ENCODE results near the gene NLN. TPM values are rescaled to one million over a fixed set of nuclear protein-coding genes. Genes with fewer than 3 reads are reported as not detected.
A peak's percentile ranks its signal among the peaks of the same experiment; 100 is the strongest.

Gene NLN
- total and polyA plus RNA-seq, 2 of the 4 experiments (the other 2 are of a cell fraction): 19.1 to 37.1 TPM

GRCh38 chr5:65876970-65877369 lies 155.0 kb downstream of the NLN start:
- BruUV-seq (replicated peaks): no TSS peak
- peaks cover 2% of the 10 kb centered on the region; the same call in 1 of the 2 replicates for H3K4me1 ChIP-seq (ENCODE audit: control insufficient read depth, insufficient read depth, low read length)
- no peak overlapping the region for H3K4ac ChIP-seq (ENCODE audit: low read depth, low read length)
- no peak overlapping the region for H4K8ac ChIP-seq (ENCODE audit: low read depth in 2 of 2, low read length in 2 of 2)
- no peak overlapping the region for H4K91ac ChIP-seq (ENCODE audit: insufficient read depth, low read depth, low read length)
- H3K4me3 ChIP-seq (ENCODE audit: insufficient read depth, low read depth, low read length): no peak overlapping the region
- no peak overlapping the region for H2AFZ ChIP-seq (replicated peaks; ENCODE audit: low read length, poor library complexity)
- peaks cover 4% of the 10 kb centered on the region; the same call in 1 of the 2 replicates for H3K9me1 ChIP-seq (ENCODE audit: insufficient read depth, low read length)
- no CpG with 5 or more reads among the region's 4 CpGs for WGBS, 2 experiments (ENCODE audit: extremely low coverage in 2 of 2, insufficient read length in 1 of 2)
- TF ChIP-seq NFE2L2 (IDR thresholded peaks at IDR 0.05; ENCODE audit: low read depth, low read length) (no peak), MAFK (IDR thresholded peaks at IDR 0.05; ENCODE audit: low read depth, low read length) (no peak), MAZ (IDR thresholded peaks at IDR 0.05; ENCODE audit: borderline replicate concordance, low read depth, low read length) (no peak), RAD21 (IDR thresholded peaks at IDR 0.05; ENCODE audit: low read length) (no peak), USF2 (IDR thresholded peaks at IDR 0.05; ENCODE audit: low read depth, low read length) (no peak), CHD1 (IDR thresholded peaks at IDR 0.05; ENCODE audit: low read depth, low read length) (no peak), SMC3 (IDR thresholded peaks at IDR 0.05; ENCODE audit: low read depth, low read length) (no peak), MXI1 (IDR thresholded peaks at IDR 0.05; ENCODE audit: borderline replicate concordance, low read depth, low read length) (no peak), CEBPB (IDR thresholded peaks at IDR 0.05; ENCODE audit: low read depth, low read length) (no peak), POLR2A (IDR thresholded peaks at IDR 0.05; ENCODE audit: low read depth, low read length) (no peak), ELK1 (IDR thresholded peaks at IDR 0.05; ENCODE audit: borderline replicate concordance, low read depth, low read length) (no peak), FOS (IDR thresholded peaks at IDR 0.05; ENCODE audit: low read depth, low read length) (no peak), RFX5 (IDR thresholded peaks at IDR 0.05; ENCODE audit: low read depth, low read length) (no peak)
- dilution Hi-C loops (cut with HindIII; ENCODE audit: low sequenced_read_pairs, unreplicated experiment): no loop called here
- no peak overlapping the region for H2BK5ac ChIP-seq (ENCODE audit: low read depth, low read length, poor library complexity, severe bottlenecking)
- H3K23ac ChIP-seq (ENCODE audit: low read depth, low read length): no peak overlapping the region
- no peak overlapping the region for H3K27ac ChIP-seq (ENCODE audit: insufficient read depth, low read length)
- no peak overlapping the region for H3K4me2 ChIP-seq (ENCODE audit: low read depth, low read length)
- H2AK9ac ChIP-seq (replicated peaks; ENCODE audit: low read depth, low read length, poor library complexity): no peak overlapping the region
- no peak overlapping the region for H4K5ac ChIP-seq (ENCODE audit: low read depth, low read length)
- POLR2A ChIA-PET (ENCODE audit: unreplicated experiment): no interaction called here
- H3K56ac ChIP-seq (ENCODE audit: extremely low read depth, insufficient read depth, low read length): no peak overlapping the region
- peaks cover 0 to 3% of the 10 kb centered on the region in 2 experiments; a peak in 1 of 4 replicates for H3K79me1 ChIP-seq (ENCODE audit: low read depth in 1 of 2, low read length in 2 of 2)
- no peaks in the 10 kb centered on the region for H4K20me1 ChIP-seq (ENCODE audit: insufficient read depth, low read length)
- H3K27me3 ChIP-seq (ENCODE audit: control insufficient read depth, insufficient read depth, low read length): no peaks in the 10 kb centered on the region
- no peak for DNase-seq
- H2BK20ac ChIP-seq (ENCODE audit: low read depth, low read length): no peak overlapping the region; the same call in 1 of the 2 replicates
- peak overlapping the region; percentile 26; the same call in 1 of the 2 replicates for H2AK5ac ChIP-seq (ENCODE audit: low read depth, low read length)
- in situ Hi-C loops (cut with MboI; ENCODE audit: low sequenced_read_pairs): no loop called here
- H3K36me3 ChIP-seq (ENCODE audit: control insufficient read depth, insufficient read depth, low read length): no peaks in the 10 kb centered on the region
- CTCF ChIA-PET: no interaction called here
- H3K9me3 ChIP-seq (ENCODE audit: control insufficient read depth, insufficient read depth, low read length): peaks cover 7% of the 10 kb centered on the region; the same call in 1 of the 2 replicates
- no peak overlapping the region for H2BK120ac ChIP-seq (ENCODE audit: low read depth, low read length)
- ATAC-seq (ENCODE audit: low read depth): no peak
- no peak overlapping the region for H3K14ac ChIP-seq (replicated peaks; ENCODE audit: low read depth, low read length)
- H3K18ac ChIP-seq (ENCODE audit: low read depth, low read length): no peak overlapping the region
- H2BK15ac ChIP-seq (ENCODE audit: low read depth, low read length): no peak overlapping the region; the same call in 2 of the 3 replicates
- H3K9ac ChIP-seq (ENCODE audit: low read depth, low read length): no peak overlapping the region
- intact Hi-C loops (cut with micrococcal nuclease): no loop called here
